Natural killer cell (primary cell): ENCODE measurements around the gene CCDC127. TPM values are rescaled to one million over a fixed set of nuclear protein-coding genes. Genes with fewer than 3 reads are reported as not detected.

Experiments used
- ATAC-seq, 3 donors: fragments of 150-1000 bp in 2 of 3; fragments of 200-7000 bp in 1 of 3; cut with Tn5 transposase; 1 replicate in 1 of 3; 2 replicates in 2 of 3; pipeline ENCODE4 v1.10.0; 2021; ENCODE audit warnings: mild to moderate bottlenecking in 2 of 3, moderate library complexity in 2 of 3
- DNase-seq, 2 donors: peaks; one replicate each; pipeline versions ENCODE4 v3.0.0 to v3.0.0-alpha.2; 2013 to 2021; ENCODE audit warnings: mixed read lengths in 1 of 2
- H3K27ac ChIP-seq: one replicate; pipeline ENCODE4 v1.5.1; 2013; ENCODE audit warnings: mild to moderate bottlenecking, low read length
- H3K27me3 ChIP-seq: one replicate; pipeline ENCODE4 v1.6.1; 2013; ENCODE audit warnings: low read length; ENCODE audit not compliant: control insufficient read depth, insufficient read depth
- H3K36me3 ChIP-seq: one replicate; pipeline ENCODE4 v1.6.1; 2013; ENCODE audit warnings: low read length; ENCODE audit not compliant: control insufficient read depth, insufficient read depth
- H3K4me1 ChIP-seq: one replicate; pipeline ENCODE4 v1.6.1; 2013; ENCODE audit warnings: low read length; ENCODE audit not compliant: control insufficient read depth, insufficient read depth
- H3K4me3 ChIP-seq: one replicate; pipeline ENCODE4 v1.5.1; 2013; ENCODE audit warnings: low read length
- H3K9me3 ChIP-seq: one replicate; pipeline ENCODE4 v1.6.1; 2013; ENCODE audit warnings: low read length; ENCODE audit not compliant: control insufficient read depth, insufficient read depth
- H3K27ac Mint-ChIP-seq, 2 donors: one replicate each; pipeline ENCODE4 v1.8.0; 2022; ENCODE audit warnings: mild to moderate bottlenecking in 2 of 2, mixed read lengths in 2 of 2, moderate library complexity in 1 of 2
- H3K27me3 Mint-ChIP-seq, 2 donors: one replicate each; pipeline ENCODE4 v1.8.0; 2022; ENCODE audit warnings: low read depth in 2 of 2, mixed read lengths in 2 of 2
- H3K36me3 Mint-ChIP-seq: one replicate; pipeline ENCODE4 v1.8.0; 2022; ENCODE audit warnings: mixed read lengths
- H3K4me1 Mint-ChIP-seq, 2 donors: one replicate each; pipeline ENCODE4 v1.8.0; 2022; ENCODE audit warnings: mixed read lengths in 2 of 2
- H3K4me3 Mint-ChIP-seq: one replicate; pipeline ENCODE4 v1.8.0; 2022; ENCODE audit warnings: mild to moderate bottlenecking, moderate library complexity, mixed read lengths
- H3K9me3 Mint-ChIP-seq, 2 donors: one replicate each; pipeline ENCODE4 v1.8.0; 2022; ENCODE audit warnings: mixed read lengths in 2 of 2
- CTCF ChIP-seq: fragments of 200-600 bp; IDR thresholded peaks from one replicate; pipeline ENCODE4 v1.8.0; 2022; ENCODE audit warnings: antibody characterized with exemption
- WGBS: methylation state at CpG from one replicate; pipeline ENCODE4 v1.1.7; 2013; ENCODE audit warnings: missing lambda C conversion rate; ENCODE audit not compliant: insufficient coverage; 5-methylcytosine and 5-hydroxymethylcytosine counted together
- intact Hi-C: fragments of 100-400 bp; cut with micrococcal nuclease; formaldehyde crosslinking; loops from one replicate; pipeline ENCODE4 v1.14.2; 2022
- total RNA-seq, 4 donors: library from RNA; stranded (reverse); fragments of 120-200 nt in 1 of 4; gene quantifications; one replicate each; pipeline versions ENCODE4 v1.2.3 to v1.2.4, GENCODE V29; 2013 to 2022

The CCDC127 gene
- total RNA-seq, 3 donors from 2014 or later (not counting 1 experiment from before 2014, with no cell fraction given), result 4.4 to 6.2 (median 5.4) TPM

GRCh38 chr5:184471-184870 is 33.5 kb downstream of the CCDC127 start:
- intact Hi-C loops, result no loop called here
- Mint-ChIP-seq H3K27me3 (peaks cover 0 to 6% of the 10 kb centered on the region in 2 donors), H3K4me1 (peaks cover 8 to 10% of the 10 kb centered on the region in 2 donors), H3K36me3 (no peaks in the 10 kb centered on the region), H3K9me3 (no peaks in the 10 kb centered on the region), H3K4me3 (no peak overlapping the region), H3K27ac (no peak overlapping the region)
- ATAC-seq (no peak), DNase-seq (no peak)
- H3K4me1 ChIP-seq, result peaks cover 9% of the 10 kb centered on the region
- H3K27me3 ChIP-seq, result no peaks in the 10 kb centered on the region
- H3K4me3 ChIP-seq, result no peak overlapping the region
- H3K27ac ChIP-seq, result no peak overlapping the region
- H3K36me3 ChIP-seq, result no peaks in the 10 kb centered on the region
- WGBS, result 93% methylated on average over 6 of the region's 7 CpGs
- no peaks in the 10 kb centered on the region for H3K9me3 ChIP-seq
- TF ChIP-seq CTCF, result no peak

GRCh38 chr5:182126-182525 is 35.8 kb downstream of the CCDC127 start:
- H3K4me3 ChIP-seq, result no peak overlapping the region
- intact Hi-C loops, result no loop called here
- peaks cover 0 to 3% of the 10 kb centered on the region in 2 donors for H3K27me3 Mint-ChIP-seq
- H3K4me3 Mint-ChIP-seq, result no peak overlapping the region
- DNase-seq (no peak), ATAC-seq (no peak)
- H3K4me1 Mint-ChIP-seq, result no peaks in the 10 kb centered on the region
- no peak for TF ChIP-seq CTCF
- no peaks in the 10 kb centered on the region for H3K36me3 ChIP-seq
- no peak overlapping the region for H3K27ac ChIP-seq
- no peaks in the 10 kb centered on the region for H3K4me1 ChIP-seq
- H3K9me3 ChIP-seq, result no peaks in the 10 kb centered on the region
- no peak overlapping the region for H3K27ac Mint-ChIP-seq
- H3K36me3 Mint-ChIP-seq, result no peaks in the 10 kb centered on the region
- 90% methylated on average over 12 of the region's 12 CpGs for WGBS
- no peaks in the 10 kb centered on the region for H3K27me3 ChIP-seq
- no peaks in the 10 kb centered on the region for H3K9me3 Mint-ChIP-seq

GRCh38 chr5:181566-181965 is 36.4 kb downstream of the CCDC127 start:
- no peaks in the 10 kb centered on the region for H3K4me1 ChIP-seq
- Mint-ChIP-seq H3K4me1 (no peaks in the 10 kb centered on the region), H3K9me3 (no peaks in the 10 kb centered on the region), H3K27ac (no peak overlapping the region), H3K4me3 (no peak overlapping the region), H3K36me3 (no peaks in the 10 kb centered on the region), H3K27me3 (peaks cover 0 to 3% of the 10 kb centered on the region in 2 donors)
- no peak overlapping the region for H3K27ac ChIP-seq
- DNase-seq (no peak), ATAC-seq (no peak)
- no peaks in the 10 kb centered on the region for H3K27me3 ChIP-seq
- intact Hi-C loops, result no loop called here
- 93% methylated on average over 22 of the region's 22 CpGs for whole genome bisulfite sequencing
- no peak for TF ChIP-seq CTCF
- no peak overlapping the region for H3K4me3 ChIP-seq
- no peaks in the 10 kb centered on the region for H3K9me3 ChIP-seq
- H3K36me3 ChIP-seq, result no peaks in the 10 kb centered on the region

GRCh38 chr5:181160-181559 is 36.8 kb downstream of the CCDC127 start:
- Histone ChIP-seq H3K27ac (no peak overlapping the region), H3K27me3 (no peaks in the 10 kb centered on the region), H3K36me3 (no peaks in the 10 kb centered on the region), H3K9me3 (no peaks in the 10 kb centered on the region), H3K4me3 (no peak overlapping the region), H3K4me1 (no peaks in the 10 kb centered on the region)
- Mint-ChIP-seq H3K27me3 (peaks cover 0 to 3% of the 10 kb centered on the region in 2 donors), H3K4me3 (no peak overlapping the region), H3K27ac (no peak overlapping the region), H3K36me3 (no peaks in the 10 kb centered on the region), H3K9me3 (no peaks in the 10 kb centered on the region), H3K4me1 (no peaks in the 10 kb centered on the region)
- intact Hi-C loops, result no loop called here
- no peak for TF ChIP-seq CTCF
- DNase-seq, result no peak
- ATAC-seq, result no peak
- WGBS, result 87% methylated on average over 9 of the region's 9 CpGs
